Spleen (tissue), 11 donors: ENCODE measurements around the gene BLCAP. TPM values are rescaled to one million over a fixed set of nuclear protein-coding genes. Genes with fewer than 3 reads are reported as not detected.

Source experiments
- DNase-seq: peaks from one replicate; pipeline ENCODE4 v3.0.0-alpha.2; 2020
- H3K27ac ChIP-seq, 8 donors: fragments of 200-600 bp; sonication (generic) in 7 of 8; 1 replicate in 4 of 8; 2 replicates in 4 of 8; pipeline versions ENCODE4 v1.5.0 to v1.8.0; 2016 to 2021; ENCODE audit warnings: inconsistent platforms in 4 of 8, mild to moderate bottlenecking in 4 of 8, moderate library complexity in 1 of 8
- H3K27me3 ChIP-seq, 7 donors: fragments of 200-600 bp; sonication (generic) in 6 of 7; replicated peaks in 1 of 7; 1 replicate in 4 of 7; 2 replicates in 3 of 7; pipeline versions ENCODE4 v1.5.0 to v1.8.0; 2016 to 2021; ENCODE audit warnings: inconsistent platforms in 3 of 7, mild to moderate bottlenecking in 1 of 7
- H3K36me3 ChIP-seq, 6 donors: fragments of 200-600 bp; sonication (generic) in 5 of 6; 1 replicate in 4 of 6; 2 replicates in 2 of 6; pipeline versions ENCODE4 v1.5.0 to v1.8.0; 2016 to 2021; ENCODE audit warnings: inconsistent platforms in 2 of 6
- H3K4me1 ChIP-seq, 6 donors: fragments of 200-600 bp; sonication (generic) in 5 of 6; 1 replicate in 3 of 6; 2 replicates in 3 of 6; pipeline versions ENCODE4 v1.5.0 to v1.8.0; 2016 to 2021; ENCODE audit warnings: inconsistent platforms in 3 of 6
- H3K4me3 ChIP-seq, 8 donors: fragments of 200-600 bp; sonication (generic) in 7 of 8; 1 replicate in 4 of 8; 2 replicates in 4 of 8; pipeline versions ENCODE4 v1.5.0 to v1.8.0; 2016 to 2021; ENCODE audit warnings: inconsistent platforms in 4 of 8, mild to moderate bottlenecking in 4 of 8, moderate library complexity in 2 of 8
- H3K9me3 ChIP-seq, 8 donors: fragments of 200-600 bp; sonication (generic) in 7 of 8; 1 replicate in 4 of 8; 2 replicates in 4 of 8; pipeline versions ENCODE4 v1.5.0 to v1.8.0; 2016 to 2021; ENCODE audit warnings: inconsistent platforms in 4 of 8
- CTCF ChIP-seq, 11 experiments: fragments of 200-600 bp in 7 of 11; fragments of 450-650 bp in 4 of 11; sonication (generic) in 4 of 11; IDR thresholded peaks in 8 of 11; conservative IDR thresholded peaks in 3 of 11; 1 replicate in 7 of 11; 2 replicates in 4 of 11; pipeline versions ENCODE4 v1.4.0 to v1.8.0; 2016 to 2021; ENCODE audit warnings: antibody characterized with exemption in 11 of 11, inconsistent platforms in 4 of 11, mild to moderate bottlenecking in 1 of 11
- POLR2A ChIP-seq, 3 donors: fragments of 450-650 bp; IDR thresholded peaks; one replicate each; pipeline ENCODE4 v1.5.1; 2017; ENCODE audit warnings: antibody characterized with exemption in 3 of 3, mild to moderate bottlenecking in 1 of 3
- POLR2AphosphoS5 ChIP-seq, 3 donors: sonication (generic); formaldehyde crosslinking; IDR thresholded peaks; one replicate each; pipeline ENCODE4 v1.5.1; 2017; ENCODE audit warnings: antibody characterized with exemption in 3 of 3
- WGBS, 5 donors: extraction: QIAGEN DNeasy Blood & Tissue Kit in 3 of 5; methylation state at CpG; one replicate each; pipeline versions ENCODE4 v1.1.5 to v1.1.7; 2013 to 2018; 5-methylcytosine and 5-hydroxymethylcytosine counted together
- intact Hi-C: fragments of 100-400 bp; cut with DNase I; formaldehyde crosslinking; loops from one replicate; pipeline ENCODE4 v1.15.0; 2023; ENCODE audit warnings: low total_unique reads
- polyA plus RNA-seq, 3 donors: library from polyadenylated mRNA; stranded (reverse); fragments of 200-250 nt; gene quantifications; one replicate each; pipeline ENCODE4 v1.2.1, GENCODE V29; 2013
- total RNA-seq, 7 donors: library from RNA; depleted of rRNA in 3 of 7; stranded (reverse); fragments of >200 nt in 3 of 7; fragmentation: NEBNext Ultra II Directional in 4 of 7; extraction: Animal tissue kit (Norgen Biotek cat#: 25700) in 4 of 7; gene quantifications; one replicate each; pipeline versions ENCODE4 v1.1.0 to v1.2.1, GENCODE V29; 2016 to 2021
- donor health status: healthy with polysubstance abuse.
- donor health status: DM: no; HTN: no; CAD: no; lungs with moderate emphysema.
- donor health status: DM: no; HTN: no; CAD: no.
- donor health status: Bipolar disorder and iron deficiency.
- donor health status: healthy.
- donor health status: DM: no; HTN: no; CAD: no.
- donor health status: DM: yes; HTN: yes; CAD: no.

BLCAP gene
- total and polyA plus RNA-seq, 10 donors, result 56.8 to 94.7 (median 67.3) TPM

- 74 to 81% (median 76%) methylated on average over 14 of the region's 14 CpGs for WGBS, 5 donors
- no peak for DNase-seq
- Histone ChIP-seq H3K9me3 (no peaks in the 10 kb centered on the region), H3K4me3 (no peak overlapping the region), H3K36me3 (no peaks in the 10 kb centered on the region), H3K27me3 (peaks cover 0 to 88% (median 15%) of the 10 kb centered on the region in 7 donors), H3K27ac (no peak overlapping the region), H3K4me1 (peaks cover 0 to 20% (median 6%) of the 10 kb centered on the region in 6 donors)
- TF ChIP-seq POLR2A (IDR thresholded peaks at IDR 0.05) (no peak), CTCF (IDR thresholded peaks at IDR 0.05 in 8 of 11, conservative IDR thresholded peaks at IDR 0.05 in 3 of 11) (no peak), POLR2AphosphoS5 (IDR thresholded peaks at IDR 0.05) (no peak)
- intact Hi-C loops, result loop anchor here (5.0 kb wide), 1 partner anchor 427 kb away; no protein-coding TSS in a partner anchor
Measured at GRCh38 chr20:37565134-37565811, 37.6 kb upstream of the BLCAP start.

- intact Hi-C loops, result loop anchor here (5.0 kb wide), 2 partner anchors 428 to 658 kb away; no protein-coding TSS in a partner anchor
- no peak overlapping the region for H3K27ac ChIP-seq
- no peaks in the 10 kb centered on the region for H3K36me3 ChIP-seq
- H3K9me3 ChIP-seq, result no peaks in the 10 kb centered on the region
- peaks cover 0 to 20% (median 6%) of the 10 kb centered on the region in 6 donors for H3K4me1 ChIP-seq
- TF ChIP-seq POLR2AphosphoS5 (IDR thresholded peaks at IDR 0.05), result peak in 2 of 3 donors; percentile 40 to 58
- no peak for TF ChIP-seq POLR2A (IDR thresholded peaks at IDR 0.05)
- TF ChIP-seq CTCF (IDR thresholded peaks at IDR 0.05 in 8 of 11, conservative IDR thresholded peaks at IDR 0.05 in 3 of 11), result peak; percentile 49 to 92 (median 88)
- 9 to 13% (median 10%) methylated on average over 21 to 34 of the region's 34 CpGs for WGBS, 5 donors
- peak; percentile 85 for DNase-seq
- H3K4me3 ChIP-seq, result peak overlapping the region in 1 of 8 donors; percentile 28
- H3K27me3 ChIP-seq, result peaks cover 0 to 81% (median 15%) of the 10 kb centered on the region in 7 donors
Measured at GRCh38 chr20:37564388-37565133, 36.9 kb upstream of the BLCAP start.

GRCh38 chr20:37564016-37564387 lies 36.3 kb upstream of the BLCAP start:
- Histone ChIP-seq H3K27me3 (peaks cover 0 to 75% (median 15%) of the 10 kb centered on the region in 7 donors), H3K27ac (no peak overlapping the region), H3K4me3 (peak overlapping the region in 1 of 8 donors; percentile 28), H3K36me3 (no peaks in the 10 kb centered on the region), H3K4me1 (peaks cover 0 to 20% (median 6%) of the 10 kb centered on the region in 6 donors), H3K9me3 (no peaks in the 10 kb centered on the region)
- no peak for TF ChIP-seq POLR2A (IDR thresholded peaks at IDR 0.05)
- no peak for TF ChIP-seq CTCF (IDR thresholded peaks at IDR 0.05 in 8 of 11, conservative IDR thresholded peaks at IDR 0.05 in 3 of 11)
- no peak for TF ChIP-seq POLR2AphosphoS5 (IDR thresholded peaks at IDR 0.05)
- 37 to 64% (median 39%) methylated on average over 6 to 19 of the region's 19 CpGs for WGBS, 5 donors
- intact Hi-C loops, result loop anchor here (5.0 kb wide), 1 partner anchor 658 kb away; no protein-coding TSS in a partner anchor
- DNase-seq, result no peak
